Measurements from ENCODE around the gene SPATA25.
"Not testable (repeated sequence)": the region's sequence is repeated elsewhere in the genome, so short reads cannot be mapped to it uniquely, and the experiment has no call there.

SPATA25 gene

GRCh38 chr20:45912344-45912682 is 24.9 kb upstream of the SPATA25 start:
- no peak for DNase-seq

- peak; percentile 84 for DNase-seq
Observed at GRCh38 chr20:45911486-45912343, 24.3 kb upstream of the SPATA25 start, which contains the start of gene PLTP. Gene PLTP (minus strand): TSS chr20:45912155. CDS start chr20:45911452, 703 bp downstream.

GRCh38 chr20:45910670-45911485 is 23.5 kb upstream of the SPATA25 start:
- DNase-seq, result peak; percentile 100

GRCh38 chr20:45909817-45910669 is 22.6 kb upstream of the SPATA25 start:
- no peak for DNase-seq

GRCh38 chr20:45909336-45909808 is 21.9 kb upstream of the SPATA25 start:
- no peak for DNase-seq

GRCh38 chr20:45908084-45908483 is 20.7 kb upstream of the SPATA25 start:
- DNase-seq, result no peak

- no peak for DNase-seq
Observed at GRCh38 chr20:45907219-45907948, 20.0 kb upstream of the SPATA25 start.

- DNase-seq, result peak; percentile 78
Observed at GRCh38 chr20:45905505-45906079, 18.2 kb upstream of the SPATA25 start.

GRCh38 chr20:45904583-45905504 is 17.4 kb upstream of the SPATA25 start:
- no peak for DNase-seq

GRCh38 chr20:45902199-45902701 is 14.8 kb upstream of the SPATA25 start:
- no peak for DNase-seq

- DNase-seq, result not testable (repeated sequence)
Observed at GRCh38 chr20:45901332-45901731, 13.9 kb upstream of the SPATA25 start.

- no peak for DNase-seq
Observed at GRCh38 chr20:45899046-45899835, 11.8 kb upstream of the SPATA25 start.

- no peak for DNase-seq
Observed at GRCh38 chr20:45898285-45898684, 10.9 kb upstream of the SPATA25 start.

- no peak for DNase-seq
Observed at GRCh38 chr20:45897692-45898091, 10.3 kb upstream of the SPATA25 start.

GRCh38 chr20:45897289-45897688 is 9.9 kb upstream of the SPATA25 start:
- DNase-seq, result no peak

GRCh38 chr20:45896641-45897161 is 9.3 kb upstream of the SPATA25 start:
- no peak for DNase-seq

GRCh38 chr20:45894797-45895196 is 7.4 kb upstream of the SPATA25 start:
- DNase-seq, result no peak

GRCh38 chr20:45893831-45894230 is 6.4 kb upstream of the SPATA25 start:
- no peak for DNase-seq

GRCh38 chr20:45892828-45893500 is 5.5 kb upstream of the SPATA25 start:
- no peak for DNase-seq

All from fibroblast of skin of right biceps (primary cell).